HepG2 (cell line): ENCODE results near the gene RNASE8. TPM values are rescaled to one million over a fixed set of nuclear protein-coding genes. Genes with fewer than 3 reads are reported as not detected.

Experiments used
- ATAC-seq: fragments of 200-7000 bp; cut with Tn5 transposase; 3 replicates; pipeline ENCODE4 v1.9.1; 2020; ENCODE audit warnings: mild to moderate bottlenecking, moderate library complexity
- BruUV-seq: library from RNA; stranded (reverse); fragments of 400-500 nt; replicated peaks from 2 replicates; lab custom pipeline; 2021; lab: Mats Ljungman, UMichigan
- CTCF ChIA-PET: fragments of 300-600 bp; formaldehyde crosslinking; extraction: SDS; loops from one replicate; lab custom pipeline; 2021; ENCODE audit warnings: low total read pairs, inconsistent platforms, low intra/inter-chr PET ratio; lab: Yijun Ruan, JAX
- POLR2A ChIA-PET: fragments of 350-600 bp; sonication (Branson Sonifier 250); formaldehyde crosslinking; loops from one replicate; lab custom pipeline; 2020; ENCODE audit warnings: antibody characterized with exemption, inconsistent platforms; lab: Yijun Ruan, JAX
- DNase-seq: peaks from one replicate; pipeline ENCODE4 v3.0.0-alpha.2; 2015; ENCODE audit warnings: low spot score
- FAIRE-seq: peaks from 3 replicates; lab custom pipeline; 2011; peaks lifted over from hg19 to GRCh38; lab: Jason Lieb, UNC
- H2AFZ ChIP-seq: one replicate; pipeline ENCODE4 v1.6.1; 2011; ENCODE audit warnings: low read length, inconsistent platforms
- H3K27ac ChIP-seq: fragments of 300-600 bp; 3 replicates; pipeline ENCODE4 v1.8.0; 2011; ENCODE audit warnings: mixed run types, mild to moderate bottlenecking, mixed read lengths, low read length, inconsistent platforms; ENCODE audit not compliant: insufficient read depth; ENCODE audit errors: extremely low read length
- H3K27me3 ChIP-seq, 2 experiments: fragments of 200-600 bp in 1 of 2; 2 replicates in 1 of 2; 3 replicates in 1 of 2; pipeline versions ENCODE4 v1.6.0 to v1.8.0; 2011; ENCODE audit warnings: low read length in 2 of 2, mild to moderate bottlenecking in 2 of 2, moderate library complexity in 2 of 2, inconsistent platforms in 1 of 2; ENCODE audit not compliant: insufficient read depth in 2 of 2, control insufficient read depth in 1 of 2
- H3K36me3 ChIP-seq, 2 experiments: fragments of 200-600 bp in 1 of 2; replicated peaks in 1 of 2; 2 replicates in 1 of 2; 3 replicates in 1 of 2; pipeline versions ENCODE4 v1.5.1 to v1.8.0; 2011; ENCODE audit warnings: low read length in 2 of 2, inconsistent platforms in 1 of 2; ENCODE audit not compliant: insufficient read depth in 2 of 2, control insufficient read depth in 1 of 2
- H3K4me1 ChIP-seq: 2 replicates; pipeline ENCODE4 v1.5.1; 2012; ENCODE audit warnings: low read length, inconsistent platforms; ENCODE audit not compliant: insufficient read depth
- H3K4me2 ChIP-seq: 2 replicates; pipeline ENCODE4 v1.6.0; 2011; ENCODE audit warnings: low read depth, low read length, inconsistent platforms
- H3K4me3 ChIP-seq, 3 experiments: fragments of 200-600 bp in 1 of 3; sonication (generic), shearing (Covaris generic) in 1 of 3; replicated peaks in 1 of 3; 2 replicates each; pipeline ENCODE4 v1.5.1; 2011 to 2016; ENCODE audit warnings: low read length in 3 of 3, inconsistent platforms in 2 of 3, low read depth in 2 of 3, mild to moderate bottlenecking in 2 of 3, control low read depth in 1 of 3, mixed read lengths in 1 of 3; ENCODE audit not compliant: insufficient read depth in 1 of 3
- H3K79me2 ChIP-seq: one replicate; pipeline ENCODE4 v1.6.1; 2011; ENCODE audit warnings: low read length, inconsistent platforms; ENCODE audit not compliant: insufficient read depth
- H3K9ac ChIP-seq: 2 replicates; pipeline ENCODE4 v1.6.0; 2011; ENCODE audit warnings: mild to moderate bottlenecking, low read depth, low read length, inconsistent platforms; ENCODE audit not compliant: insufficient read depth
- H3K9me3 ChIP-seq: 2 replicates; pipeline ENCODE4 v1.5.1; 2012; ENCODE audit warnings: mild to moderate bottlenecking, low read length
- H4K20me1 ChIP-seq: 2 replicates; pipeline ENCODE4 v1.6.0; 2011; ENCODE audit warnings: inconsistent platforms, mild to moderate bottlenecking, low read length, moderate library complexity; ENCODE audit not compliant: insufficient read depth
- ATF7 ChIP-seq, 2 experiments: fragments of 450-650 bp in 1 of 2; sonication (generic) in 1 of 2; formaldehyde crosslinking in 1 of 2; IDR thresholded peaks; 2 replicates each; pipeline versions ENCODE4 v1.4.0 to v1.6.1; 2016 to 2020; ENCODE audit warnings: antibody characterized with exemption in 1 of 2, mild to moderate bottlenecking in 1 of 2, missing genetic modification reagents in 1 of 2
- KLF6 ChIP-seq: IDR thresholded peaks from 2 replicates; pipeline ENCODE4 v1.8.0; 2016; ENCODE audit warnings: missing biosample characterization, missing genetic modification reagents
- SSRP1 ChIP-seq: IDR thresholded peaks from 2 replicates; pipeline ENCODE4 v1.6.1; 2016; ENCODE audit warnings: control low read depth
- ZMYM4 ChIP-seq: sonication (generic); formaldehyde crosslinking; IDR thresholded peaks from 2 replicates; pipeline ENCODE4 v1.8.1; 2023; ENCODE audit warnings: mild to moderate bottlenecking, missing genetic modification reagents
- ZNF101 ChIP-seq: sonication (generic); formaldehyde crosslinking; IDR thresholded peaks from 2 replicates; pipeline ENCODE4 v1.4.0; 2020; ENCODE audit warnings: mild to moderate bottlenecking, low read depth, missing genetic modification reagents, borderline replicate concordance
- ZNF17 ChIP-seq: sonication (generic); formaldehyde crosslinking; IDR thresholded peaks from 2 replicates; pipeline ENCODE4 v1.5.0; 2020; ENCODE audit warnings: mild to moderate bottlenecking, missing genetic modification reagents
- ZNF441 ChIP-seq: sonication (generic); formaldehyde crosslinking; IDR thresholded peaks from 2 replicates; pipeline ENCODE4 v1.7.0; 2021; ENCODE audit warnings: missing genetic modification reagents, borderline replicate concordance
- ZNF446 ChIP-seq: sonication (generic); formaldehyde crosslinking; IDR thresholded peaks from 2 replicates; pipeline ENCODE4 v1.5.0; 2020; ENCODE audit warnings: mild to moderate bottlenecking, missing genetic modification reagents
- ZNF451 ChIP-seq: sonication (generic); formaldehyde crosslinking; IDR thresholded peaks from 2 replicates; pipeline ENCODE4 v1.5.0; 2020; ENCODE audit warnings: mild to moderate bottlenecking, missing genetic modification reagents
- ZNF605 ChIP-seq: sonication (generic); formaldehyde crosslinking; IDR thresholded peaks from 2 replicates; pipeline ENCODE4 v1.8.0; 2022; ENCODE audit warnings: mild to moderate bottlenecking, missing genetic modification reagents
- ZNF850 ChIP-seq: sonication (generic); formaldehyde crosslinking; conservative IDR thresholded peaks from 2 replicates; pipeline ENCODE4 v1.9.0; 2021; ENCODE audit warnings: mild to moderate bottlenecking, missing genetic modification reagents
- WGBS: methylation state at CpG from one replicate; pipeline ENCODE4 v1.1.6; 2017; ENCODE audit warnings: low lambda C conversion rate; 5-methylcytosine and 5-hydroxymethylcytosine counted together
- in situ Hi-C: cut with HindIII; loops from 2 replicates; pipeline ENCODE4 v1.10.0; 2017; ENCODE audit warnings: low pct_unique_long_range_greater_than_20kb; ENCODE audit not compliant: extremely low pct_ligation_motif_present
- intact Hi-C: fragments of 100-400 bp; cut with micrococcal nuclease; formaldehyde crosslinking; loops from one replicate; pipeline ENCODE4 v1.10.0; 2022; ENCODE audit not compliant: unreplicated experiment
- polyA plus RNA-seq, 8 experiments: library from polyadenylated mRNA; depleted of rRNA in 3 of 8; stranded (reverse) in 7 of 8; unstranded in 1 of 8; fragments of >200 nt; fragmentation: Illumina TruSeq in 4 of 8; extraction: Trizol in 4 of 8; gene quantifications; 2 replicates each; pipeline versions ENCODE4 v1.2.1 to v1.2.3, GENCODE V29; 2011 to 2016; ENCODE audit warnings: low read depth in 4 of 8, missing spikeins in 1 of 8, mixed read lengths in 1 of 8; ENCODE audit not compliant: insufficient read depth in 1 of 8
- total RNA-seq, 5 experiments: library from RNA; depleted of rRNA; stranded (reverse); fragments of >200 nt; fragmentation: Illumina TruSeq; extraction: Trizol; gene quantifications; 2 replicates each; pipeline ENCODE4 v1.2.3, GENCODE V29; 2016; ENCODE audit warnings: low read depth in 1 of 5
- TF ChIP-seq, protein P1 (sequence below): sonication (generic); formaldehyde crosslinking; IDR thresholded peaks from 2 replicates; pipeline ENCODE4 v1.4.0; 2020; ENCODE audit warnings: mild to moderate bottlenecking, missing genetic modification reagents
- TF ChIP-seq, protein P2 (sequence below): sonication (generic); formaldehyde crosslinking; IDR thresholded peaks from 2 replicates; pipeline ENCODE4 v1.8.1; 2023; ENCODE audit warnings: mild to moderate bottlenecking, missing genetic modification reagents
- TF ChIP-seq, protein P3 (sequence below): sonication (generic); formaldehyde crosslinking; IDR thresholded peaks from 2 replicates; pipeline ENCODE4 v1.8.0; 2022; ENCODE audit warnings: missing genetic modification reagents, mild to moderate bottlenecking, borderline replicate concordance
- TF ChIP-seq, protein P4 (sequence below): sonication (generic); formaldehyde crosslinking; IDR thresholded peaks from 2 replicates; pipeline ENCODE4 v1.4.0; 2020; ENCODE audit warnings: mild to moderate bottlenecking, missing genetic modification reagents

Gene RNASE8
- total and polyA plus RNA-seq, 2 of the 13 experiments (the other 11 are each of a cell fraction or from before 2014, with no cell fraction given), result not detected

DNA sequence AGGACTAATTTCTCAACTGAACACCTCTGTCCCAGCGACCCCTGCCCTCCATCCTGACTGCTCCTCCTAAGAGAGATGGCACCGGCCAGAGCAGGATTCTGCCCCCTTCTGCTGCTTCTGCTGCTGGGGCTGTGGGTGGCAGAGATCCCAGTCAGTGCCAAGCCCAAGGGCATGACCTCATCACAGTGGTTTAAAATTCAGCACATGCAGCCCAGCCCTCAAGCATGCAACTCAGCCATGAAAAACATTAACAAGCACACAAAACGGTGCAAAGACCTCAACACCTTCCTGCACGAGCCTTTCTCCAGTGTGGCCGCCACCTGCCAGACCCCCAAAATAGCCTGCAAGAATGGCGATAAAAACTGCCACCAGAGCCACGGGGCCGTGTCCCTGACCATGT, 14.7 kb upstream of the RNASE8 start (continued):
- TF ChIP-seq ZNF17 (CRISPR knock-in tag) (no peak), ATF7 (IDR thresholded peaks at IDR 0.05) (0 out of 2 replicates have a peak, but pooled peaks have one; percentile 39), ATF7 (CRISPR knock-in tag; IDR thresholded peaks at IDR 0.05) (no peak), ZNF850 (no peak), ZNF605 (no peak), ZNF101 (CRISPR knock-in tag) (no peak), ZMYM4 (CRISPR knock-in tag) (no peak)
- TF ChIP-seq, protein P1, sequence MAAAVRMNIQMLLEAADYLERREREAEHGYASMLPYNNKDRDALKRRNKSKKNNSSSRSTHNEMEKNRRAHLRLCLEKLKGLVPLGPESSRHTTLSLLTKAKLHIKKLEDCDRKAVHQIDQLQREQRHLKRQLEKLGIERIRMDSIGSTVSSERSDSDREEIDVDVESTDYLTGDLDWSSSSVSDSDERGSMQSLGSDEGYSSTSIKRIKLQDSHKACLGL (CRISPR knock-in tag), result no peak

DNA sequence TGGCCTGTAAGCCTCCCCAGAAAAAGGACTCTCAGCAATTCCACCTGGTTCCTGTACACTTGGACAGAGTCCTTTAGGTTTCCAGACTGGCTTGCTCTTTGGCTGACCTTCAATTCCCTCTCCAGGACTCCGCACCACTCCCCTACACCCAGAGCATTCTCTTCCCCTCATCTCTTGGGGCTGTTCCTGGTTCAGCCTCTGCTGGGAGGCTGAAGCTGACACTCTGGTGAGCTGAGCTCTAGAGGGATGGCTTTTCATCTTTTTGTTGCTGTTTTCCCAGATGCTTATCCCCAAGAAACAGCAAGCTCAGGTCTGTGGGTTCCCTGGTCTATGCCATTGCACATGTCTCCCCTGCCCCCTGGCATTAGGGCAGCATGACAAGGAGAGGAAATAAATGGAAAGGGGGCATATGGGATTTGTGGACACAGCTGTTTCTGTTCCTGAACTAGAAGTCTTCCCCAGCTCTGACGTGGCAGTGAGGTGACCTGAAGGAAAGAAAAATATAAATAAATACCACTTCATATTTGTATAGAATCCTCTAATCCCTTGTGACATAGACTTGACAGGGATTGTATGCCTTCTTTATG, 14.1 kb upstream of the RNASE8 start:
- BruUV-seq, result no TSS peak
- Histone ChIP-seq H3K4me3 (no peak overlapping the region), H4K20me1 (no peaks in the 10 kb centered on the region), H3K4me2 (peak overlapping the region; percentile 52), H3K9me3 (no peaks in the 10 kb centered on the region), H2AFZ (no peak overlapping the region), H3K27ac (peak overlapping the region; percentile 83), H3K79me2 (no peaks in the 10 kb centered on the region), H3K36me3 (no peaks in the 10 kb centered on the region), H3K27me3 (no peaks in the 10 kb centered on the region), H3K4me1 (peaks cover 75% of the 10 kb centered on the region), H3K9ac (peak overlapping the region; percentile 14; the same call in 1 of the 2 replicates)
- no peak for FAIRE-seq
- no peak for DNase-seq
- ChIA-PET POLR2A (interaction anchor here (1.2 to 2.3 kb wide), 8 partner anchors 8 to 358 kb away, joined by 3 to 18 read pairs (median 8); partner anchors contain the start of genes ARHGEF40 and NDRG2), CTCF (interaction anchor here (0.9 to 2.2 kb wide), 2 partner anchors 29 to 49 kb away, joined by 4 to 8 read pairs; no protein-coding TSS in a partner anchor)
- 76% methylated on average over 2 of the region's 2 CpGs for WGBS
- ATAC-seq, result no peak
- intact Hi-C loops (no loop called here), in situ Hi-C loops (loop anchor here (5.0 kb wide), 1 partner anchor 186 kb away; no protein-coding TSS in a partner anchor)
- TF ChIP-seq ZNF451 (CRISPR knock-in tag), result no peak
- TF ChIP-seq, protein P2, sequence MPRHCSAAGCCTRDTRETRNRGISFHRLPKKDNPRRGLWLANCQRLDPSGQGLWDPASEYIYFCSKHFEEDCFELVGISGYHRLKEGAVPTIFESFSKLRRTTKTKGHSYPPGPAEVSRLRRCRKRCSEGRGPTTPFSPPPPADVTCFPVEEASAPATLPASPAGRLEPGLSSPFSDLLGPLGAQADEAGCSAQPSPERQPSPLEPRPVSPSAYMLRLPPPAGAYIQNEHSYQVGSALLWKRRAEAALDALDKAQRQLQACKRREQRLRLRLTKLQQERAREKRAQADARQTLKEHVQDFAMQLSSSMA (CRISPR knock-in tag), result peak; percentile 46; the same call in 1 of the 2 replicates
- TF ChIP-seq, protein P3, sequence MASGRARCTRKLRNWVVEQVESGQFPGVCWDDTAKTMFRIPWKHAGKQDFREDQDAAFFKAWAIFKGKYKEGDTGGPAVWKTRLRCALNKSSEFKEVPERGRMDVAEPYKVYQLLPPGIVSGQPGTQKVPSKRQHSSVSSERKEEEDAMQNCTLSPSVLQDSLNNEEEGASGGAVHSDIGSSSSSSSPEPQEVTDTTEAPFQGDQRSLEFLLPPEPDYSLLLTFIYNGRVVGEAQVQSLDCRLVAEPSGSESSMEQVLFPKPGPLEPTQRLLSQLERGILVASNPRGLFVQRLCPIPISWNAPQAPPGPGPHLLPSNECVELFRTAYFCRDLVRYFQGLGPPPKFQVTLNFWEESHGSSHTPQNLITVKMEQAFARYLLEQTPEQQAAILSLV (CRISPR knock-in tag), result 0 out of 2 replicates have a peak, but pooled peaks have one; percentile 15
- no peak for TF ChIP-seq SSRP1 (CRISPR knock-in tag)
- TF ChIP-seq, protein P4, sequence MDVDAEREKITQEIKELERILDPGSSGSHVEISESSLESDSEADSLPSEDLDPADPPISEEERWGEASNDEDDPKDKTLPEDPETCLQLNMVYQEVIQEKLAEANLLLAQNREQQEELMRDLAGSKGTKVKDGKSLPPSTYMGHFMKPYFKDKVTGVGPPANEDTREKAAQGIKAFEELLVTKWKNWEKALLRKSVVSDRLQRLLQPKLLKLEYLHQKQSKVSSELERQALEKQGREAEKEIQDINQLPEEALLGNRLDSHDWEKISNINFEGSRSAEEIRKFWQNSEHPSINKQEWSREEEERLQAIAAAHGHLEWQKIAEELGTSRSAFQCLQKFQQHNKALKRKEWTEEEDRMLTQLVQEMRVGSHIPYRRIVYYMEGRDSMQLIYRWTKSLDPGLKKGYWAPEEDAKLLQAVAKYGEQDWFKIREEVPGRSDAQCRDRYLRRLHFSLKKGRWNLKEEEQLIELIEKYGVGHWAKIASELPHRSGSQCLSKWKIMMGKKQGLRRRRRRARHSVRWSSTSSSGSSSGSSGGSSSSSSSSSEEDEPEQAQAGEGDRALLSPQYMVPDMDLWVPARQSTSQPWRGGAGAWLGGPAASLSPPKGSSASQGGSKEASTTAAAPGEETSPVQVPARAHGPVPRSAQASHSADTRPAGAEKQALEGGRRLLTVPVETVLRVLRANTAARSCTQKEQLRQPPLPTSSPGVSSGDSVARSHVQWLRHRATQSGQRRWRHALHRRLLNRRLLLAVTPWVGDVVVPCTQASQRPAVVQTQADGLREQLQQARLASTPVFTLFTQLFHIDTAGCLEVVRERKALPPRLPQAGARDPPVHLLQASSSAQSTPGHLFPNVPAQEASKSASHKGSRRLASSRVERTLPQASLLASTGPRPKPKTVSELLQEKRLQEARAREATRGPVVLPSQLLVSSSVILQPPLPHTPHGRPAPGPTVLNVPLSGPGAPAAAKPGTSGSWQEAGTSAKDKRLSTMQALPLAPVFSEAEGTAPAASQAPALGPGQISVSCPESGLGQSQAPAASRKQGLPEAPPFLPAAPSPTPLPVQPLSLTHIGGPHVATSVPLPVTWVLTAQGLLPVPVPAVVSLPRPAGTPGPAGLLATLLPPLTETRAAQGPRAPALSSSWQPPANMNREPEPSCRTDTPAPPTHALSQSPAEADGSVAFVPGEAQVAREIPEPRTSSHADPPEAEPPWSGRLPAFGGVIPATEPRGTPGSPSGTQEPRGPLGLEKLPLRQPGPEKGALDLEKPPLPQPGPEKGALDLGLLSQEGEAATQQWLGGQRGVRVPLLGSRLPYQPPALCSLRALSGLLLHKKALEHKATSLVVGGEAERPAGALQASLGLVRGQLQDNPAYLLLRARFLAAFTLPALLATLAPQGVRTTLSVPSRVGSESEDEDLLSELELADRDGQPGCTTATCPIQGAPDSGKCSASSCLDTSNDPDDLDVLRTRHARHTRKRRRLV (CRISPR knock-in tag), result no peak
- 0 out of 2 replicates have a peak, but pooled peaks have one; percentile 59 for TF ChIP-seq ZNF441
- TF ChIP-seq KLF6 (CRISPR knock-in tag), result 0 out of 2 replicates have a peak, but pooled peaks have one; percentile 5
- TF ChIP-seq ZNF446 (CRISPR knock-in tag), result no peak
